Hepatocyte (in vitro differentiated cells): ENCODE results near the gene WDR37. TPM values are rescaled to one million over a fixed set of nuclear protein-coding genes. Genes with fewer than 3 reads are reported as not detected.

Source experiments
- DNase-seq: peaks from one replicate; pipeline ENCODE4 v3.0.0-alpha.2; 2016; ENCODE audit warnings: low spot score
- H2AFZ ChIP-seq: fragments of 200-600 bp; sonication (generic); 2 replicates; pipeline ENCODE4 v1.6.0; 2016; ENCODE audit warnings: antibody characterized with exemption, mild to moderate bottlenecking
- H3K27ac ChIP-seq: fragments of 200-600 bp; sonication (generic); 2 replicates; pipeline ENCODE4 v1.5.1; 2016; ENCODE audit warnings: mild to moderate bottlenecking
- H3K27me3 ChIP-seq: fragments of 200-600 bp; sonication (generic); 2 replicates; pipeline ENCODE4 v1.6.1; 2016
- H3K36me3 ChIP-seq: fragments of 200-600 bp; sonication (generic); replicated peaks from 2 replicates; pipeline ENCODE4 v1.5.1; 2016; ENCODE audit warnings: low read depth; ENCODE audit not compliant: insufficient read depth
- H3K4me1 ChIP-seq: fragments of 200-600 bp; sonication (generic); 2 replicates; pipeline ENCODE4 v1.5.1; 2016; ENCODE audit warnings: mild to moderate bottlenecking, moderate library complexity; ENCODE audit not compliant: insufficient read depth
- H3K4me2 ChIP-seq: fragments of 200-600 bp; sonication (generic); 2 replicates; pipeline ENCODE4 v1.6.0; 2016
- H3K4me3 ChIP-seq: fragments of 200-600 bp; sonication (generic); 2 replicates; pipeline ENCODE4 v1.5.1; 2016; ENCODE audit warnings: mild to moderate bottlenecking
- H3K79me2 ChIP-seq: fragments of 200-600 bp; sonication (generic); 2 replicates; pipeline ENCODE4 v1.6.0; 2017; ENCODE audit warnings: mild to moderate bottlenecking
- H3K9me2 ChIP-seq: fragments of 200-600 bp; sonication (generic); replicated peaks from 2 replicates; pipeline ENCODE4 v1.6.0; 2017; ENCODE audit warnings: mild to moderate bottlenecking; ENCODE audit not compliant: insufficient read depth
- H3K9me3 ChIP-seq: fragments of 200-600 bp; sonication (generic); 2 replicates; pipeline ENCODE4 v1.5.1; 2016; ENCODE audit warnings: low read depth, mild to moderate bottlenecking
- H4K20me1 ChIP-seq: fragments of 200-600 bp; sonication (generic); 2 replicates; pipeline ENCODE4 v1.6.0; 2016; ENCODE audit warnings: mild to moderate bottlenecking; ENCODE audit not compliant: insufficient read depth, poor library complexity, severe bottlenecking
- EZH2 ChIP-seq: fragments of 200-600 bp; sonication (generic); IDR thresholded peaks from 2 replicates; pipeline ENCODE4 v1.6.1; 2016; ENCODE audit warnings: antibody characterized with exemption, mild to moderate bottlenecking, borderline replicate concordance
- EZH2phosphoT487 ChIP-seq: fragments of 200-600 bp; sonication (generic); IDR thresholded peaks from one replicate; pipeline ENCODE4 v1.6.1; 2018; ENCODE audit warnings: antibody characterized with exemption, mild to moderate bottlenecking, low read depth, moderate library complexity; ENCODE audit not compliant: unreplicated experiment, severe bottlenecking
- WGBS: methylation state at CpG from one replicate; pipeline ENCODE4 v1.1.6; 2016; ENCODE audit warnings: low lambda C conversion rate; ENCODE audit errors: missing lambda C conversion rate; 5-methylcytosine and 5-hydroxymethylcytosine counted together
- polyA plus RNA-seq: library from polyadenylated mRNA; unstranded; fragments of >200 nt; fragmentation: Nextera tagmentation; extraction: Ambion mirVana; gene quantifications from 2 replicates; pipeline ENCODE4 v1.2.1, GENCODE V29; 2016
- total RNA-seq: library from RNA; depleted of rRNA; stranded (reverse); fragments of >200 nt; gene quantifications from 2 replicates; pipeline ENCODE4 v1.2.3, GENCODE V29; 2014
- TF ChIP-seq, protein P1 (sequence below): fragments of 200-600 bp; sonication (generic); IDR thresholded peaks from 2 replicates; pipeline ENCODE4 v1.5.1; 2016; ENCODE audit warnings: antibody characterized with exemption, mild to moderate bottlenecking; ENCODE audit not compliant: poor library complexity

Gene WDR37
- total and polyA plus RNA-seq, 2 experiments from 2014 or later: 8.6 to 12.3 TPM

DNA sequence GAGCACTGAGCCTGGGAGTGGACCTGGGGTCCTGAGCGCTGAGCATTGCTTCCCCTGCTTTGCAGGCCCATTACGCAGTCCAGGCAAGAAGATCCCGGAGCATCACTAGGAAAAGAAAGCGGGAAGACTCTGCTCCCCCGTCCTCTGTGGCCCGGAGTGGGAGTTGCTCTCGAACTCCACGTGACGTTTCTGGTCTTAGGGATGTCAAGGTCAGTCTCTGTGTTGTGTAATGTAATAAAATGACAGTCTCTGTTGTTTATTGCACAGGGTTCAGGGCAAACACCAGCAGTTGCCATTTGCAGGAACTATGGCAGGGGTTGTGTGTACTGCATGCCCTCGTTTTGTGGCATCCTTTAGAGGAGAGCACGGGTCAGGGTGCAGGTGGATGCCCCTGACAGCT, 40.5 kb upstream of the WDR37 start:
- TF ChIP-seq EZH2 (no peak), EZH2phosphoT487 (no peak)
- TF ChIP-seq, protein P1, sequence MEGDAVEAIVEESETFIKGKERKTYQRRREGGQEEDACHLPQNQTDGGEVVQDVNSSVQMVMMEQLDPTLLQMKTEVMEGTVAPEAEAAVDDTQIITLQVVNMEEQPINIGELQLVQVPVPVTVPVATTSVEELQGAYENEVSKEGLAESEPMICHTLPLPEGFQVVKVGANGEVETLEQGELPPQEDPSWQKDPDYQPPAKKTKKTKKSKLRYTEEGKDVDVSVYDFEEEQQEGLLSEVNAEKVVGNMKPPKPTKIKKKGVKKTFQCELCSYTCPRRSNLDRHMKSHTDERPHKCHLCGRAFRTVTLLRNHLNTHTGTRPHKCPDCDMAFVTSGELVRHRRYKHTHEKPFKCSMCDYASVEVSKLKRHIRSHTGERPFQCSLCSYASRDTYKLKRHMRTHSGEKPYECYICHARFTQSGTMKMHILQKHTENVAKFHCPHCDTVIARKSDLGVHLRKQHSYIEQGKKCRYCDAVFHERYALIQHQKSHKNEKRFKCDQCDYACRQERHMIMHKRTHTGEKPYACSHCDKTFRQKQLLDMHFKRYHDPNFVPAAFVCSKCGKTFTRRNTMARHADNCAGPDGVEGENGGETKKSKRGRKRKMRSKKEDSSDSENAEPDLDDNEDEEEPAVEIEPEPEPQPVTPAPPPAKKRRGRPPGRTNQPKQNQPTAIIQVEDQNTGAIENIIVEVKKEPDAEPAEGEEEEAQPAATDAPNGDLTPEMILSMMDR: no peak
- Histone ChIP-seq H4K20me1 (no peaks in the 10 kb centered on the region), H3K9me3 (no peaks in the 10 kb centered on the region), H3K27me3 (no peaks in the 10 kb centered on the region), H3K79me2 (no peaks in the 10 kb centered on the region), H3K4me2 (no peak overlapping the region), H2AFZ (no peak overlapping the region), H3K27ac (no peak overlapping the region), H3K4me3 (no peak overlapping the region), H3K9me2 (no peaks in the 10 kb centered on the region), H3K4me1 (no peaks in the 10 kb centered on the region), H3K36me3 (no peaks in the 10 kb centered on the region)
- no peak for DNase-seq
- WGBS: 96% methylated on average over 11 of the region's 11 CpGs

GRCh38 chr10:1019362-1019761, 36.8 kb upstream of the WDR37 start:
- H3K36me3 ChIP-seq: no peaks in the 10 kb centered on the region
- H3K4me1 ChIP-seq: no peaks in the 10 kb centered on the region
- no peaks in the 10 kb centered on the region for H4K20me1 ChIP-seq
- H3K9me3 ChIP-seq: no peaks in the 10 kb centered on the region
- H2AFZ ChIP-seq: no peak overlapping the region
- TF ChIP-seq EZH2phosphoT487: no peak
- no peaks in the 10 kb centered on the region for H3K9me2 ChIP-seq
- H3K4me2 ChIP-seq: no peak overlapping the region
- DNase-seq: no peak
- H3K27me3 ChIP-seq: no peaks in the 10 kb centered on the region
- no peak overlapping the region for H3K4me3 ChIP-seq
- H3K79me2 ChIP-seq: no peaks in the 10 kb centered on the region
- no peak overlapping the region for H3K27ac ChIP-seq
- 95% methylated on average over 10 of the region's 10 CpGs for WGBS

- DNase-seq: no peak
- no peaks in the 10 kb centered on the region for H3K36me3 ChIP-seq
- 92% methylated on average over 10 of the region's 10 CpGs for WGBS
- H2AFZ ChIP-seq: no peak overlapping the region
- no peaks in the 10 kb centered on the region for H3K4me1 ChIP-seq
- TF ChIP-seq EZH2 (no peak), EZH2phosphoT487 (no peak)
- TF ChIP-seq, protein P1: no peak
- no peak overlapping the region for H3K4me2 ChIP-seq
- H4K20me1 ChIP-seq: no peaks in the 10 kb centered on the region
- no peaks in the 10 kb centered on the region for H3K9me3 ChIP-seq
- no peaks in the 10 kb centered on the region for H3K9me2 ChIP-seq
- H3K79me2 ChIP-seq: no peaks in the 10 kb centered on the region
- H3K27ac ChIP-seq: no peak overlapping the region
- no peaks in the 10 kb centered on the region for H3K27me3 ChIP-seq
- H3K4me3 ChIP-seq: no peak overlapping the region
Observed at GRCh38 chr10:1020460-1020859, 35.7 kb upstream of the WDR37 start.

GRCh38 chr10:1020958-1021357, 35.2 kb upstream of the WDR37 start:
- Histone ChIP-seq H3K79me2 (no peaks in the 10 kb centered on the region), H3K4me1 (no peaks in the 10 kb centered on the region), H3K27ac (no peak overlapping the region), H2AFZ (no peak overlapping the region), H3K27me3 (no peaks in the 10 kb centered on the region), H3K4me2 (no peak overlapping the region), H3K36me3 (no peaks in the 10 kb centered on the region), H4K20me1 (no peaks in the 10 kb centered on the region), H3K9me3 (no peaks in the 10 kb centered on the region), H3K9me2 (no peaks in the 10 kb centered on the region), H3K4me3 (no peak overlapping the region)
- no peak for TF ChIP-seq EZH2phosphoT487
- 98% methylated on average over 9 of the region's 9 CpGs for WGBS
- no peak for DNase-seq
